Measurements from ENCODE around the gene TFF2.

TFF2 gene

GRCh38 chr21:42374864-42375499 is 24.2 kb upstream of the TFF2 start:
- Histone ChIP-seq H3K27ac (no peak overlapping the region), H3K27me3 (peaks cover 12% of the 10 kb centered on the region), H3K36me3 (no peaks in the 10 kb centered on the region), H3K4me3 (ENCODE audit: low read depth in 1 of 2, low read length in 1 of 2) (no peak overlapping the region), H3K4me1 (ENCODE audit: control insufficient read depth in 1 of 2, insufficient read depth in 1 of 2, low read depth in 1 of 2, low read length in 1 of 2) (no peaks in the 10 kb centered on the region), H3K9me3 (no peaks in the 10 kb centered on the region)
- no peak for TF ChIP-seq CTCF (IDR thresholded peaks at IDR 0.05)

- Histone ChIP-seq H3K4me1 (ENCODE audit: control insufficient read depth in 1 of 2, insufficient read depth in 1 of 2, low read depth in 1 of 2, low read length in 1 of 2) (no peaks in the 10 kb centered on the region), H3K4me3 (ENCODE audit: low read depth in 1 of 2, low read length in 1 of 2) (no peak overlapping the region), H3K9me3 (no peaks in the 10 kb centered on the region), H3K36me3 (no peaks in the 10 kb centered on the region), H3K27me3 (peaks cover 12% of the 10 kb centered on the region), H3K27ac (no peak overlapping the region)
- no peak for TF ChIP-seq CTCF (IDR thresholded peaks at IDR 0.05)
These were observed 23.7 kb upstream of the TFF2 start for GRCh38 chr21:42374457-42374856.

- no peak for TF ChIP-seq CTCF (IDR thresholded peaks at IDR 0.05)
- H3K36me3 ChIP-seq, result no peaks in the 10 kb centered on the region
- H3K4me1 ChIP-seq (ENCODE audit: control insufficient read depth in 1 of 2, insufficient read depth in 1 of 2, low read depth in 1 of 2, low read length in 1 of 2), result no peaks in the 10 kb centered on the region
- no peaks in the 10 kb centered on the region for H3K9me3 ChIP-seq
- H3K4me3 ChIP-seq (ENCODE audit: low read depth in 1 of 2, low read length in 1 of 2), result no peak overlapping the region
- H3K27ac ChIP-seq, result no peak overlapping the region
- H3K27me3 ChIP-seq, result peaks cover 12% of the 10 kb centered on the region
These were observed 23.2 kb upstream of the TFF2 start for GRCh38 chr21:42373908-42374455.

GRCh38 chr21:42373196-42373907 is 22.6 kb upstream of the TFF2 start:
- H3K27ac ChIP-seq, result no peak overlapping the region
- H3K27me3 ChIP-seq, result peaks cover 12% of the 10 kb centered on the region
- no peak overlapping the region for H3K4me3 ChIP-seq (ENCODE audit: low read depth in 1 of 2, low read length in 1 of 2)
- no peaks in the 10 kb centered on the region for H3K9me3 ChIP-seq
- no peaks in the 10 kb centered on the region for H3K36me3 ChIP-seq
- H3K4me1 ChIP-seq (ENCODE audit: control insufficient read depth in 1 of 2, insufficient read depth in 1 of 2, low read depth in 1 of 2, low read length in 1 of 2), result no peaks in the 10 kb centered on the region
- TF ChIP-seq CTCF (IDR thresholded peaks at IDR 0.05), result no peak

- no peak overlapping the region for H3K27ac ChIP-seq
- H3K9me3 ChIP-seq, result no peaks in the 10 kb centered on the region
- H3K27me3 ChIP-seq, result peaks cover 12% of the 10 kb centered on the region
- H3K4me1 ChIP-seq (ENCODE audit: control insufficient read depth in 1 of 2, insufficient read depth in 1 of 2, low read depth in 1 of 2, low read length in 1 of 2), result no peaks in the 10 kb centered on the region
- no peaks in the 10 kb centered on the region for H3K36me3 ChIP-seq
- TF ChIP-seq CTCF (IDR thresholded peaks at IDR 0.05), result no peak
- no peak overlapping the region for H3K4me3 ChIP-seq (ENCODE audit: low read depth in 1 of 2, low read length in 1 of 2)
These were observed 20.3 kb upstream of the TFF2 start for GRCh38 chr21:42370894-42371654.
